Stimulated activated CD8-positive, alpha-beta memory T cell treated with anti-CD3 and anti-CD28 coated beads, Interleukin-4, amount 100 ng/mL, for 1 hour (primary cell): ENCODE results near the gene FLYWCH1.
"Not testable (repeated sequence)": the region's sequence is repeated elsewhere in the genome, so short reads cannot be mapped to it uniquely, and the experiment has no call there.

Source experiments
- DNase-seq, 2 donors: peaks; one replicate each; pipeline ENCODE4 v3.0.0-alpha.2; 2020; ENCODE audit warnings: low read depth in 2 of 2, low spot score in 1 of 2

Gene FLYWCH1

GRCh38 chr16:2898831-2899563 lies 12.7 kb upstream of the FLYWCH1 start:
- no peak for DNase-seq

GRCh38 chr16:2899564-2900072 lies 12.1 kb upstream of the FLYWCH1 start:
- DNase-seq = no peak

DNA sequence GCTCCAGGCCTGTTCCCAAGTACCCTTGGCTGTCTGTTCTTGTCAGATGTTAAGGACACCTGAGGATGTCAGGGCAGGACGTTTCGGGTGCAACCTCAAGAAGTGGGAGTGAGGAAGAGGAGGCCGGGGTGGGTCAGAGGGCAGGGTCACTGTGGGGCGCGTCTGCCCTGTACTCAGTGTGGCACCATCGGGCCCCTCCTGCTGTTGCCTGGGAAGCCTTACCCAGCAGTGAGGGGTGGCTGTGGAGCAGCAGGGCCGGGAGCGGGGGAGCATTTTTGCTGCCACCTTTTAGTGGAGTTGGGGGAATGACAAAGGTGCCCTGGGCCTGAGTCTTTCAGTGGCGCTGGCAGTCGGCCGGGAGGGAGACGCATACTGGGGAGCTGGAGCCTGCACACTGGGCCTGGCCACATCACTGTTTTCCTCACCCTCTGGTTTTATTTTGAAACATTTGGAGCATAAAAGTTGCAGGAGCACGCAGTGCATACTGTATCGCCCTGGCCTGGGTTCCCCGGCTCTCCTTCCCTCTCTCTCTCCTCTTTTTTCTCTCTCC lies 11.1 kb upstream of the FLYWCH1 start:
- DNase-seq = no peak

GRCh38 chr16:2902337-2903130 lies 9.2 kb upstream of the FLYWCH1 start:
- no peak for DNase-seq

DNA sequence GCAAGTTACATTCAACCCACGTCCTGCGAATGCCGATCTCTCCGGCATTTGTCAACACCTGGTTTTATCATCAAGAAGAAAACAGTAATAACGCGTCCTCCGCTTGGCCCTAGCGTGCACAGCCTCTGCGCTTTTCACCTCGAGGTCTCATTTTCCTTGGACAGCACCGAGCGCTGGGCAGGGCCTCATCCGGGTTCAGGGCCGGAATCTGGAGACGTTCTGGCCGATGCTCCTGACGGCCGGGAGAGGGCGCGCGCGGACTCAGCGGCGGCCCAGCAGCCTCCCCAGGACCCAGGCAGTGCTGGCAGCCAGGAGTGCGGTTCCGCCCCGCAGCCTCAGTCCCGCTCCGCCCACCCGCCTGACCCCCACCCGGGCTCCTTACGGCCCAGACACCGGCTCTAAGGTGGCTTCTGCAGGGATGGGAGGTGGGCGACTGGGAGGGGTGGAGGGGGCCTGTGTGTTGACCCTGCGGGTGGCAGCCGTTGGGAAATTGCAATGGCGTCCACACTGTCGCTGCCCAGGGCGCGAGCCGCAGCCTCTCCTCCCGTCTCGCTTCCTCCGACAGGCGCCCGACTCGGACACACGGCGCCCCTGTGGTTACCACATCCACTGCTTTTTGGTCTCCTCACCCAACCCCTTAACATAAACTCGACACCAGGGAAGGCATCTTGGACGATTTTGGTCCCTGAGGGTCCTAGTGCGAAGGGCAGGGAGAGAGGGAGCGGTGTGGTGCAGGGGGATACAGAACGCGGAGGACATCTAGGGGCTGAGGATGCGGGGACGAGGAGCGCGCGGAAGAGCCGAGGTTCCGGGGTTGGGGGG lies 7.4 kb upstream of the FLYWCH1 start:
- DNase-seq = peak; percentile 42 to 52

GRCh38 chr16:2904922-2905240 lies 6.8 kb upstream of the FLYWCH1 start:
- DNase-seq = no peak

DNA sequence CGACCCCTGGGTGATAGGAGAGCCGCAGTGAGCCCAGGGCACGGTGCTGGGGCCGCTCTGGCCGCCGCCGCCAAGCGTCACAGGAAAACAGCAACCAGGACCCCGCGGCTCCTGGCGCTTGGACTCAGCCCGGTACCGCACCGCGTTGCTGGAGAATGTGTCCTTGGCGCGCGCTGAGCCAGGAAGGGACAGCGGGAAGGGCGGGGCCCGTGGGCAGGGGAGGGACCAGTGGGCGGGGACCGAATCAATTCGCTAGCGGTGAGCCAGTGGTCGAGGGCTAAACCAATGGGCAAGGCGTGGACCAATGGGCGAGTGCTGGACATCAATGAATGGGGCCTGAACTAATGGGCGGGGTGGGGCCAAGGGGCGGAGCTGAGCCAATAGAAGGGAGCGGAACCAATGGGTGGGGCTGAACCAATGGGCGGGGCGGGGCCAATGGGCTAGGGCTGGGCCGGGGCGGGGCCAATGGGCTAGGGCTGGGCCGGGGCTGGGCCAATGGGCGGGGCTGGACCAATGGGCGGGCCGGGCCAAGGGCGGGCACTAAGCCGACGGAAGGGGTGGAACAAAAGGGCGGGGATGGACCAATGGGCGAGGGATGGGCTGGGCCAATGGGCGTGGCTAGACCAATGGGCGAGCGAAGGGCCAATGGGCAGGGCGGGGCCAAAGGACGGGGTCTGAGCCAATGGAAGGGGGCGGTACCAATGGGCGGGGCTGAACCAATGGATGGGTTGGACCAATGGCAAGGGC lies 6.3 kb upstream of the FLYWCH1 start:
- DNase-seq = peak; percentile 61 to 74

GRCh38 chr16:2905988-2906387 lies 5.7 kb upstream of the FLYWCH1 start:
- DNase-seq = no peak

DNA sequence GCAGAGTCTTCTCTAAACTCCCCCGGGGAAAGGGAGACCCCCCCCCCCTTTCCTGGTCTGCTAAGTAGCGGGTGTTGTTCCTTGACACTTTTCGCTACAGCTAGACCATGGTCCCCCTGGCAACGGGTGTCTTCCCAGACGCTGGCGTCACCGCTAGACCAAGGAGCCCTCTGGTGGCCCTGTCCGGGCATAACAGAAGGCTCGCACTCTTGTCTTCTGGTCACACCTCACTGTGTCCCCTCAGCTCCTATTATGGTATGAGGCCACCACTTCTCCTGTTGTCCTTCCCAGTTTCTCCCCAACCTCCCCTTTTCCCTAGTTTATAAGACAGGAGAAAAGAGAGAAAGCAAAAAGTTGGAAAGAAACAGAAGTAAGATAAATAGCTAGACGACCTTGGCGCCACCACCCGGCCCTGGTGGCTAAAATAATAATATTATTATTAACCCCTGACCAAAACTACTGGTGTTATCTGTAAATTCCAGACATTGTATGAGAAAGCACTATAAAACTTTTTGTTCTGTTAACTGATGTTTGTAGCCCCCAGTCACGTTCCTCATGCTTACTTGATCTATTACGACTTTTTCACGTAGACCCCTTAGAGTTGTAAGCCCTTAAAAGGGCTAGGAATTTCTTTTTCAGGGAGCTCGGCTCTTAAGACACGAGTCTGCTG lies 4.5 kb upstream of the FLYWCH1 start:
- DNase-seq = not testable (repeated sequence)

GRCh38 chr16:2910441-2910969 lies 1.2 kb upstream of the FLYWCH1 start:
- no peak for DNase-seq

DNA sequence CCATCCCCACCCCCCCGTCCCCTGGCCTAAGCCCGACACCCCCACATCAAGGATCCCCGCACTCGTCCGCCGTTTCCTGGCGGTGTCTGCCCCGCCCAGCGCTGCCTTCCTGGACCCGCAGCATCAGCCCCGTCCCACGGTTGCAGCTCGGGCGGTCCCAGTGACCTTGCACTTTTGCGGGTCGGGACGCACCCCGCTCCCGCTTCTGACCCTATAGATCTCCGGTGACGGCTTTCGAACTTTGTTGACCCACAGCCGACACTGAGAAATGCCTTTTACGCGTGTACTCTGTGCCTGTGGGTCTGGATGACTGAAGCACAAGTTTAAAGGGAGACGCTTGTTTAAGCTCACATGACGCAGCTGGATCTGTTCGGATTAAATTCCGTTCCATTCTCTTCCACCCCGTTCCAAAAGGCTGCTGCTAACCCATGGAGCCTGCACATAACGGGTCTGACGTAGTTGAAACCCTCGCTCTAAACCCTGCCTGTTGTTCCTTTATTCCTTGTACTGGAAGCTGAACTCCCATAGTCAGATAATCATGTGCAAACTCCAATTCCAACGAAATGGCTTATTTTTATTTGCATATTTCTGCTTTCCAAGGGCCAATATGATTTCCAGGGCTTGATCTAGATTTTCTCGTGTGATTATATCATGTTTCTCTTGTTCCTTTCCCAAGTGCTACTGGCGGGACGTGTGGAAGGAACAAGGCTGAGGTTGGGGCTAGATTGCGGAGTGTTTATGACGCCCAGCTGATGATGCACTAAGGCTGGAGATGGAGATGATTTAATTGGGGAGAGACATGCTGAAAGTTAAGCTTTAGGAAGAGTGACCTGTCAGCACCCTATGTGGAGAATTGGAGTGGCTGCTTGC lies 834 bp downstream of the FLYWCH1 start:
- no peak for DNase-seq

- no peak for DNase-seq
Measured at GRCh38 chr16:2913603-2914002, 1.9 kb downstream of the FLYWCH1 start.

DNA sequence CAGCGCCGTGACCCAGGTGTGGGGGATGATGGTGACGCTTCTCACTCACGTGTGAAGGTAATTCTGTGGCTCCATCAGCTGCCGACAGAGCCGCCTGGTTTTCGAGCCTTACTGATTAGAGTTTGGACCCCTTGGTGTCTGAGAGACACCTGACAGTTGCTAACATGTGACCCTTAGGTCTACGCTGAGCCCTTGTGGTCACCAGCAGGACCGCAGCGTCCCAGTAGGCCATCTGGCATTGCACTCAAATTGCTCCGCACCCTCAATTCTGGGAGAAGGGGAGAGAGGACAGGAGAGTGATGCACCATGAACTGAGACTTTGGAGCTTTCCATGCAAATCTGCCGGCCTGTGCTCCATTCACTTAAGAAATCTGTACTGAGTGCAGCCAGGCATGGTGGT lies 2.5 kb downstream of the FLYWCH1 start:
- DNase-seq = no peak

- DNase-seq = no peak
Measured at GRCh38 chr16:2915196-2915929, 3.6 kb downstream of the FLYWCH1 start.

DNA sequence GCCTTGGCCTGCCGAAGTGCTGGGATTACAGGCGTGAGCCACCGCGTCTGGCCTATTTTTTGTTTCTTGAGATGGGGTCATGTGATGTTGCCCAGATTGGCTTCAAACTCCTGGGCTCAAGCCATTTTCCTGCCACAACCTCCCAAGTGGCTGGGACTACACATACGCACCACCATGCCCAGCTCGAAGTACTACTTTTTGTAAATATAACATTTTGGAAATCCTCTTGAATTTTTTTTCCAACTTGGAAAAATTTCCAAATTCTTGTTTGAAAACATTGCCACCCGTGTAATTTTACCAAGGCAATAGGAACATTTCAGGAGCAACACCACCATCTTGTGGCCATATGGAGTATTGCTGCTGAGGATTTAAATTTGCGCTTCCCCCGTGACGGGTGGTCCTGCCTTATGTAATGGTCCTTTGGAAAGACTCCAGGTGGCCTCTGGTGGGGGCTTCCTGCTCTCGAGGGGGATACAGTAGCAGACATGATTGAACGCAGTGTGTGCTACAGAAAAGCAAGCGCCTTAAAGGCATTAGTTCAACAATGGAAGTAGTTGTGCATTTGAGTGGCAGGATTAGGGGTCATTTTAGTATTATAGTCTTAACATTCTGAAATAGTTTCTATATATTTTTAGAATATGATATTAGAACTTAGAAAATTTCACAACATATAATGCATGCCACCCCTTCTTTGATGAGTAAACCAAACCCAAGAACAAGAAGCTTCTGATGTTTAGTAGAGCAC lies 8.0 kb downstream of the FLYWCH1 start:
- DNase-seq = peak in 1 of 2 donors; percentile 25

- DNase-seq = no peak
Measured at GRCh38 chr16:2923481-2923880, 11.8 kb downstream of the FLYWCH1 start.
